Progenitor cell of endocrine pancreas (in vitro differentiated cells): Measurements from ENCODE around the gene CLDN14. TPM values are rescaled to one million over a fixed set of nuclear protein-coding genes. Genes with fewer than 3 reads are reported as not detected.

Experiments used
- DNase-seq: peaks from one replicate; pipeline ENCODE4 v3.0.0; 2021; ENCODE audit warnings: low spot score; ENCODE audit not compliant: unreplicated experiment
- H3K27ac Mint-ChIP-seq: 2 replicates; pipeline ENCODE4 v1.8.0; 2021; ENCODE audit warnings: mild to moderate bottlenecking, moderate library complexity, mixed read lengths
- H3K27me3 Mint-ChIP-seq: 2 replicates; pipeline ENCODE4 v1.8.0; 2021; ENCODE audit warnings: mixed read lengths
- H3K36me3 Mint-ChIP-seq: 2 replicates; pipeline ENCODE4 v1.8.0; 2022; ENCODE audit warnings: mixed read lengths; ENCODE audit not compliant: insufficient read depth
- H3K4me1 Mint-ChIP-seq: 2 replicates; pipeline ENCODE4 v1.8.0; 2021; ENCODE audit warnings: low read depth, mixed read lengths
- H3K4me3 Mint-ChIP-seq: 2 replicates; pipeline ENCODE4 v1.8.0; 2021; ENCODE audit warnings: low read depth, mild to moderate bottlenecking, moderate library complexity, mixed read lengths
- H3K9me3 Mint-ChIP-seq: 2 replicates; pipeline ENCODE4 v1.8.0; 2021; ENCODE audit warnings: low read depth, mixed read lengths
- CTCF ChIP-seq: fragments of 200-600 bp; sonication (generic); IDR thresholded peaks from one replicate; pipeline ENCODE4 v1.5.0; 2021; ENCODE audit warnings: antibody characterized with exemption, mild to moderate bottlenecking; ENCODE audit not compliant: unreplicated experiment
- total RNA-seq: library from RNA; stranded (reverse); gene quantifications from 2 replicates; pipeline ENCODE4 v1.2.1, GENCODE V29; 2021

CLDN14 gene
- total RNA-seq, 1 donor from 2014 or later: not detected

- no peak overlapping the region for H3K4me3 Mint-ChIP-seq
- peaks cover 3% of the 10 kb centered on the region for H3K4me1 Mint-ChIP-seq
- H3K9me3 Mint-ChIP-seq: no peaks in the 10 kb centered on the region
- DNase-seq: no peak
- TF ChIP-seq CTCF: no peak
- H3K27me3 Mint-ChIP-seq: no peaks in the 10 kb centered on the region
- H3K27ac Mint-ChIP-seq: no peak overlapping the region
- H3K36me3 Mint-ChIP-seq: peaks cover 2% of the 10 kb centered on the region
Observed at GRCh38 chr21:36419241-36419640, 60.7 kb downstream of the CLDN14 start.

- Mint-ChIP-seq H3K27me3 (no peaks in the 10 kb centered on the region), H3K9me3 (no peaks in the 10 kb centered on the region), H3K27ac (no peak overlapping the region), H3K4me1 (peaks cover 3% of the 10 kb centered on the region), H3K4me3 (no peak overlapping the region), H3K36me3 (peaks cover 13% of the 10 kb centered on the region)
- TF ChIP-seq CTCF: no peak
- no peak for DNase-seq
Observed at GRCh38 chr21:36415375-36415774, 64.5 kb downstream of the CLDN14 start.

- Mint-ChIP-seq H3K9me3 (no peaks in the 10 kb centered on the region), H3K4me1 (no peaks in the 10 kb centered on the region), H3K36me3 (peaks cover 20% of the 10 kb centered on the region), H3K27ac (no peak overlapping the region), H3K4me3 (no peak overlapping the region), H3K27me3 (no peaks in the 10 kb centered on the region)
- no peak for DNase-seq
- TF ChIP-seq CTCF: no peak
Observed at GRCh38 chr21:36412916-36413315, 67.0 kb downstream of the CLDN14 start.

- no peak overlapping the region for H3K27ac Mint-ChIP-seq
- no peaks in the 10 kb centered on the region for H3K4me1 Mint-ChIP-seq
- H3K36me3 Mint-ChIP-seq: peaks cover 23% of the 10 kb centered on the region
- H3K27me3 Mint-ChIP-seq: no peaks in the 10 kb centered on the region
- no peak for TF ChIP-seq CTCF
- no peak for DNase-seq
- no peaks in the 10 kb centered on the region for H3K9me3 Mint-ChIP-seq
- H3K4me3 Mint-ChIP-seq: no peak overlapping the region
Observed at GRCh38 chr21:36411301-36411700, 68.6 kb downstream of the CLDN14 start.

Other genes starting within 250 kb of the CLDN14 start
- gene MORC3, start 159.9 kb downstream of the CLDN14 start, total RNA-seq: 32.2 and 33.7 TPM in 2 replicates
- 9.1 and 11.7 TPM in 2 replicates for gene CHAF1B, start 94.7 kb downstream of the CLDN14 start, total RNA-seq
- gene SIM2, start 219.0 kb upstream of the CLDN14 start, total RNA-seq: 0.31 and 0.38 TPM in 2 replicates